GM21360 (cell line): Measurements from ENCODE around the gene PTPN21.
"Not testable (repeated sequence)": the region's sequence is repeated elsewhere in the genome, so short reads cannot be mapped to it uniquely, and the experiment has no call there.

Experiments used
- ATAC-seq: cut with Tn5 transposase; IDR thresholded peaks from one replicate; pipeline ENCODE4 v1.9.1; 2021; ENCODE audit warnings: mild to moderate bottlenecking, moderate library complexity; ENCODE audit not compliant: unreplicated experiment

PTPN21 gene

GRCh38 chr14:88552876-88553275, 1.9 kb downstream of the PTPN21 start:
- ATAC-seq: no peak

- no peak for ATAC-seq
Measured at GRCh38 chr14:88551980-88552431, 2.8 kb downstream of the PTPN21 start.

GRCh38 chr14:88551094-88551870, 3.5 kb downstream of the PTPN21 start:
- ATAC-seq: no peak

GRCh38 chr14:88550078-88550477, 4.7 kb downstream of the PTPN21 start:
- ATAC-seq: no peak

- ATAC-seq: no peak
Measured at GRCh38 chr14:88547386-88547780, 7.4 kb downstream of the PTPN21 start.

- ATAC-seq: no peak
Measured at GRCh38 chr14:88546621-88547385, 8.0 kb downstream of the PTPN21 start.

- no peak for ATAC-seq
Measured at GRCh38 chr14:88545256-88545655, 9.6 kb downstream of the PTPN21 start.

- ATAC-seq: no peak
Measured at GRCh38 chr14:88542857-88543795, 11.7 kb downstream of the PTPN21 start.

GRCh38 chr14:88541324-88541723, 13.5 kb downstream of the PTPN21 start:
- no peak for ATAC-seq

- no peak for ATAC-seq
Measured at GRCh38 chr14:88535813-88536212, 19.0 kb downstream of the PTPN21 start.

GRCh38 chr14:88535149-88535548, 19.7 kb downstream of the PTPN21 start:
- no peak for ATAC-seq

GRCh38 chr14:88533064-88533602, 21.7 kb downstream of the PTPN21 start:
- no peak for ATAC-seq

- ATAC-seq: not testable (repeated sequence)
Measured at GRCh38 chr14:88529889-88530288, 24.9 kb downstream of the PTPN21 start.

GRCh38 chr14:88522393-88522792, 32.4 kb downstream of the PTPN21 start:
- ATAC-seq: no peak

GRCh38 chr14:88521818-88522217, 33.0 kb downstream of the PTPN21 start:
- no peak for ATAC-seq

- no peak for ATAC-seq
Measured at GRCh38 chr14:88519907-88520306, 34.9 kb downstream of the PTPN21 start.

- no peak for ATAC-seq
Measured at GRCh38 chr14:88518592-88519512, 36.0 kb downstream of the PTPN21 start.

GRCh38 chr14:88516861-88517357, 37.9 kb downstream of the PTPN21 start:
- ATAC-seq: no peak

GRCh38 chr14:88515499-88516221, 39.1 kb downstream of the PTPN21 start:
- no peak for ATAC-seq
